Left cardiac atrium (tissue), 4 donors: ENCODE results near the gene PROM2. TPM values are rescaled to one million over a fixed set of nuclear protein-coding genes. Genes with fewer than 3 reads are reported as not detected.
"Not testable (repeated sequence)": the region's sequence is repeated elsewhere in the genome, so short reads cannot be mapped to it uniquely, and the experiment has no call there.

Source experiments
- ATAC-seq, 2 donors: fragments of 200-7000 bp; cut with Tn5 transposase; one replicate each; pipeline ENCODE4 v1.9.1; 2020; ENCODE audit warnings: mild to moderate bottlenecking in 2 of 2, moderate library complexity in 2 of 2
- DNase-seq: peaks from one replicate; pipeline ENCODE4 v3.0.0-alpha.2; 2020
- intact Hi-C, 2 donors: fragments of 100-400 bp; cut with DNase I; formaldehyde crosslinking; loops; one replicate each; pipeline versions ENCODE4 v1.14.1 to v1.15.1; 2022 to 2023
- total RNA-seq, 2 donors: library from RNA; stranded (reverse); fragmentation: NEBNext Ultra II Directional; extraction: Animal tissue kit (Norgen Biotek cat#: 25700); gene quantifications; one replicate each; pipeline ENCODE4 v1.2.1, GENCODE V29; 2021
- donor health status: DM: no; HTN: yes; CAD: no.
- donor health status: DM: no; HTN: yes; CAD: no; lungs with severe emphysema.
- donor health status: DM: yes; HTN: yes; CAD: no.
- donor health status: Dilated cardiomyopathy.

The PROM2 gene
- total RNA-seq, 2 donors from 2014 or later = 0.29 to 0.84 TPM

DNA sequence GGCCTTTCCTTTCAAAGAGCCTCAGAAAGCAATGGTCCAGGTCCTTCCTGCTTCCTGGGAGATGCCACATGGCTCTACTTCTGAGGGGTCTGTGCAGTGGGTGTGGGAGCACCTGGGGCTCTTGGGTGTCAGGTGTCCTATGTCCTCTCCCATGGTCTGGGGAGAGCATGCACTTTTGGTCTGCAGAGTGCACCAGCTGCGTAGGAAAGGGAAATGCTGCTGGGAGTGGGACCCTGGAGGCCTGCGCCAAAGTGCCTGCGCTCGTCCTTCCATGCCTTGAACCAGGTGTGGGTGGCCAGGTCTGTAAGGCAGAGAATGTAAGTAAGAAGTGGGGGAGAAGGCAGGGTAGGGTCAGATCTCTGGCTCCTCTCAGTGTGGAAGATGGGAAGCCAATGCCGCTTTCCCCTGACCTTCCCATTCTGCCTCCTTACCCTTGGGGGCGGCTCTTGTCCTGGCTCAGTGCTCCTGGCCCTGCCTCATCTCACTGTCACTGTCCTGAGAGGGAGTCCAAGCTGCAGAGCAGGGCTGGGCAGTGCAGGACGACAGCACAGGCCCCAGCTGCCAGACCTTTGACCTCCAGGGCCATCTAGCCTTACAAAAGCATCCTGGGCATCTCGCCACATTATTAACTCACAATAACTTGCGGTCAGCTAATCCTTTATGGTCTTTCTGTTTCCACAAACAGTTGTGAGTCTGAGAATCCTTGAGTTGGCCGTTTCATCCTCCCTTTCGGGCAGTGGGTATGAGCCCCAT, 6.6 kb upstream of the PROM2 start:
- DNase-seq (no peak), ATAC-seq (no peak)
- intact Hi-C loops = no loop called here

DNA sequence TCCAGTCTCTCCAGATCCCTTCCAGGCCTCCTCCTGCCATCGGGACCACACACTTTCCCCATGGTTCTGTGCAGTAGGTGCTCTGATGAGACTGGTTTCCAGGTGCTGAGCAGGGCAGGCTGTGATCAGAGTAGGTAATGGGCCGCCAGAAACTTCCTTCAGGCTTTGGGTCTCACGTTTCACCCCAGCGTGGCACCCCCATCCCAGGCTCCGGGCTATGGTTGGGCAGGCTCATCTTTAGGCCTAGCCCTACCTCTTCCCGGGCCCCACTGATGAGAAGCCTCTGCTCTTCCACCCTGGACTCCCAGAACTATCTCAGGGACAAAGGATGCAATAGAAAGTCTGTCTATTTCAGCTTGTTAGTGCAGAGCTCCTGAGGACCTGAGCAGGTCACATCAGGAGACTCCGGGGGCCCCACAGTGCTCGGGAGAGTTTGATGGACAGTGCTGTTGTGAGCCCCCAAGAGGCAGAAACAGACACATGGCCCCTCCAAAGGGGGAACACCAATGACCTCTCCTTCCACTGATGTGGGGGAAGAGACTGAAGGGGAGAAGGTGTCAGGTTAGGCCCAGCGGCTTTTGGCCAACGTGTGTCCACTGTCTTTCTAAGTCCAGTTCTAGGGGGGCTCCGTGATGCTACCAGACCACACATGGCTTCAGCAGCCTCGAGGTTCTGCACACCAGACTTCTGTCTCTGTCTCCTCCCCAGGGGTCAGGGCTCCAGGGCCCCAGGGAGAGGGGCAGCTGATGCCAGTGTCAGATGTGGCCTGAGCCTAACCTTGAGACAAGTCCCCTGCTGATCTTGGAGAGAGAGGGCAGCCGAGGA, 5.8 kb upstream of the PROM2 start:
- intact Hi-C loops = no loop called here
- DNase-seq (no peak), ATAC-seq (no peak)

DNA sequence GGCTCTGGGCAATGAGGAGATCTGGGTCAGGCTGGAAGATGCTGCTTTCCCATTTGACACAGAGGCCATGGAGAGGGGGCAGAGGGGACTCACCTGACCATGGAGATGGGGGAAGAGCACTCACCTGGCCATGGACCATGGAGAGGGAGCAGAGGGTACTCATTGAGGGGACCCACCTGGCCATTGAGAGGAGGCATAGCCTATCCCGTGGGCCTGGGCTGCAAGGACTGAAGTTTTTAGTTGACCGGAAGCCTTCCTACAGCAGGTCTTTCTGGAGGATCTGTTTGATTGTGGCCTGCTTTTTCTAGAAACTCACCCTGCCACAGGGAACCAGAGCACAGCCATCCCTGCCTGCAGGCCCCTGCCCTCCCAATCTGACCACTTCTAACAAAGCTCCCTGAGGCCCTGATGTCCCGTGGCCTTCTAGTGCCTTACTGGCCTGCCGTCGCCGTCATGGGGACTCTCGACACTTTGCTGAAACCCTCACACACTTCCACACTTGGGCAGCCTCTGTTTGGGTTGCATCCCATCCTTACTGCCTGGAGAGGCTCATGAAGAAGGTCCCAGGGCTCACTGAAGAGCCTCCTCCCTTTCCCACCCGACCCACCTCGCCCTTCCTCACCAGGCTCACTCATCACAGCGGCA, 5.1 kb upstream of the PROM2 start:
- intact Hi-C loops = no loop called here
- ATAC-seq = no peak
- DNase-seq = no peak

DNA sequence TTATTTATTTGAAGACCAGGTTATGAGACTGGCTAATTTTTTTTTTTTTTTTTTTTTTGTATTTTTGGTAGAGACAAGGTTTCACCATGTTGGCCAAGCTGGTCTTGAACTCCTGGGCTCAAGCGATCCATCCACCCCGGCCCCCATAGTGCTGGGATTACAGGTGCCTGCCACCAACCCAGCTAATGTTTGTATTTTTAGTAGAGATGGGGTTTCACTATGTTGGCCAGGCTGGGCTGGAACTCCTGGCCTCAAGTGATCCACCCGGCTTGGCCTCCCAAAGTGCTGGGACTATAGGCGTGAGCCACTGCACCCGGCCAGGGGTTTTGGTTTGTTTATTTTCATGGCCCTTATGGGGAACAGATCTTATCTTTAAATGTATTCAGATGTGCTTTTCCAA, 4.5 kb upstream of the PROM2 start:
- ATAC-seq, DNase-seq, intact Hi-C loops: not testable (repeated sequence)

DNA sequence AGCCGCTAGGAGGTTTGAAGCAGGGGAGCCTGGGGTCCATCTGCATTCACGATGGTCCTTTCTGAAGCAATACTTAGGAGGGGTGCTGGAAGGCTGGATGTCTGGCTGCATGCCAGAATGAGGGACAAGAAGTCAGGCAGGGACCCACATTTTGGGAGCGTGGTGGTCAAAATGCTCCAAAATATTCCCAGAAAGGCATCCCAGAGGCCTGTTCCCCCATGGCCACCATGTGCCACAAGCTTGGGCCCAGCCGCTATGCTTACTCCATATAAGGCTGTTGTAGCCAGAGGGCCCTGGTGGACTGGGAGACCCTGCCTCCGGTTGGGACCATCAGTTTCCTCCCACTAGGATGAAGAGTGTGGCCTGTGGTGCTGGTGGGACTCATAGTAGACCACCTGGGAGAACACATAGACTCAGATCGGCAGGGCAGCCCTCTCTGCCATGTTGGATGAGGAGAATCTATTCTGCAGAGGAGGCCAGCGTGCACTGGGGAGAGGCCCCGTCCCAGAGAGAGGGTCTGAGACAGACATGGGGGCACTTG, 3.6 kb upstream of the PROM2 start:
- DNase-seq (no peak), ATAC-seq (no peak)
- intact Hi-C loops = no loop called here

DNA sequence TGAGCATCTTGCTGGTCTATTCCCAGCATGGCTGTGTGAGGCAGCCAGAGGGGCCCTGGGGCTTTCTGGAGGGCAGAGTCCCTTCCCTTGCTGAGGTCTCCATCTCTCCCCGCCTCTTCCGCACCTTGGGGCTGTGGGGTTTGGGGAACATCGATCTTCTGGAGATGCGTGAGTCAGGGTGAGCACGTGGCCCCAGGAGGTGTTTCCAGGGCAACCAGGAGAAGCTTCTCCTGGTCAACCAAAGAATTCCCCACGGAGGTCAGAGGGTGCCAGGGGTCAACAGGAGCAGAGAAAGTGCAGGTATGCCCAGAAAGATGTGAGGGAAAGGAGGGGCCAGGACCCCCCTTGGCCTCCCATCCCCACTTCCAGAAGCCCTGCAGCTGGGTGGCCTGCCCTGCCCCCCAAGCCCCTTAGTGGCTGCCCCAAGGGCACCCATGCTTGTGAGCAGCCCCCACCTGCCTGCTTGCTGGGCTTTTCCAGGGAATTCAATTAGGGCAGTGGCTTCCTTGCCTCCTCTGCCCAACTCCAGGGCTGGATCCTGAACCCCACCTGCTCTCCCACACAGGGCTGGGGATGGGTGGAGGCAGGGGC, 2.8 kb upstream of the PROM2 start:
- intact Hi-C loops = no loop called here
- DNase-seq (no peak), ATAC-seq (no peak)

DNA sequence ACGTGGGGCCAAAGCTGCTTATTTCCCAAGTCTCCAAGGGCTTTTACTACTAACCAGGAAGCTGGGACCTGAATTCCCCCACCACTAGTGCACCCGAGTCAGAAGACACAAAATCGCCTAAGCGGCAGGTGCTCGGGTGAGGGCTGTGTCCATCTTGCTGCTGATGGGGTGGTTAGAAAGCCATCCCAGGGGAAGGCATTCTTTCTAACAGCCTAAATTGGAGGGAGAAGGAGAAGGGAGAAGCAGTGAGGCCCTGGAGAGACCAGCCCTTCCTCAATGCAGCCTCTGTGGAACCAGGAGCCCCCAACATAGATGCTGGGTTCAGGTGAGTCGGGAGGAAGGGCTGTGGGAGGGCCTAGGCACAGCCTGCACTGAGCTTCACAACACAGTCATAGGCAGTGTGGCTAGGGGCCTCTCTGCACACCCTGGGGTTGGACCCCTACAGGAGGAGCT, 1.9 kb upstream of the PROM2 start:
- DNase-seq = no peak
- no peak for ATAC-seq
- intact Hi-C loops = no loop called here

DNA sequence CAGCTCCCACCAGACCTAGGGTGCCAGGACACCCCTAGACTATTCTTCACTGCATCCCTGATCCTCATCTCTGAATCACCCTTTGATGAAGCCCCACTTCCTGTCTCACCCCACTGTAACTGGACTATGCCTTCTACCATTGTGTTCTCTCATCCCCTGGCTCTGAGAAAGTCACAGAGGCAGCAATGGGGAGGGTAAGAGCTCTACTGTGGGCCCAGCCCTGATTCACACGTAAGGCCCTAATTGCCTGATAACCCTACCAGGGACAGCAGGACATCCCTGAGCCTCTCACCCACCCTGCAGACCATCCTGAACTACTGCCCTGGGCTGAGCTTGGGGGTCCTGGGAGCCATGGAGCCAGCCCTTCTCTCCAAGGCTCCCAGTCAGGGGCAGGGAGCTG, 1.5 kb upstream of the PROM2 start:
- DNase-seq (no peak), ATAC-seq (no peak)
- intact Hi-C loops = no loop called here

DNA sequence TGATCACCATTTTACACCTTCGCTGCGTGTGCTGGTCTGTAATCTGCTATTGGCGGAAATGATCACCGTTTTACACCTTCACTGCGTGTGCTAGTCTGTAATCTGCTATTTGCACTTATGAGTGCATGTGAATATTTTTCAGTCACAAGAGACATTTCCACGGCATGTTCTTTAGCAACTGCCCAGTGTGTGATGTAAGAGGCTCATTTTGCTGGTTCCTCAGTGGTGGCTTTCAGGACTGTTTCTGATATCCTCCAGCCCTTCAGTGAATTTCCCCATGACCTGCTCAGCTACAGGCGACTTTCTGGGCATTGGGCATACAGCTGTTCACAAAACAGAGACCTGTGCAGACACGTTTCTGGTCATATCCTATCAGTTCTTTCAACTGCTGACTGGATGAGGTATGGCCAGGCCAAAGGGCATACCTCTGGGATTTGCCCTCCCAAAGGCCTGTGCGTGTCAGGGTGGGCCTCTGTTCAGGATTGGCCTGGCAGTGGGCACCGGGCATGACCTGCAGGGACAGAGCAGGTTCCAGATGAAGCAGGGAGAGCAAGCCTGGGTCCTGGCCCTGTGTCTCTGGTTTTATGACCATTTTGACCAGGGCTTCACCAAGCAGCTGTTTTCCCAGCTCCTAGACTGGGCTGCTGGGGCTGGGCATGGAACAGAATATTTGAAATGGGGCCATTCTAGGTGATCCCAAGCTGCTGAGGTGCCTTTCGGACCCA, 521 bp upstream of the PROM2 start:
- ATAC-seq = no peak
- intact Hi-C loops = no loop called here
- no peak for DNase-seq

DNA sequence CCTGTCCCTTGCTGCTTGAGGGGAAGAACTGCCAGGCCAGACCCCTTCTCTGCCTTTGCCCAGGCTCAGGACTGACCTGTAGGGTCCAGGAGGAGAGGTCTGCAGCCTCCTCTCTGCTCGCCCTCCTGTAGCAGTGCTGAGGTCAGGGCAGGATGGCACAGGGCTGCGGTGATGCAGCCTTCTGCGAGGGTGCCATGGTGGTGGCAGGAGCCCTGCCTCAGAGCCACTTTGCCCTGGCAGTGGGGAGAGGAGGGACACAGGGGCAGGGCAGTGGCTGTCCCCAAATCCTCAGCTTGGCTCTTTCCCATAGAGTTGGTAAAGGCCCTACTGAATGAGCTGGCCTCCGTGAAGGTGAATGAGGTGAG, 884 bp downstream of the PROM2 start:
- no peak for ATAC-seq
- no peak for DNase-seq
- intact Hi-C loops = no loop called here

DNA sequence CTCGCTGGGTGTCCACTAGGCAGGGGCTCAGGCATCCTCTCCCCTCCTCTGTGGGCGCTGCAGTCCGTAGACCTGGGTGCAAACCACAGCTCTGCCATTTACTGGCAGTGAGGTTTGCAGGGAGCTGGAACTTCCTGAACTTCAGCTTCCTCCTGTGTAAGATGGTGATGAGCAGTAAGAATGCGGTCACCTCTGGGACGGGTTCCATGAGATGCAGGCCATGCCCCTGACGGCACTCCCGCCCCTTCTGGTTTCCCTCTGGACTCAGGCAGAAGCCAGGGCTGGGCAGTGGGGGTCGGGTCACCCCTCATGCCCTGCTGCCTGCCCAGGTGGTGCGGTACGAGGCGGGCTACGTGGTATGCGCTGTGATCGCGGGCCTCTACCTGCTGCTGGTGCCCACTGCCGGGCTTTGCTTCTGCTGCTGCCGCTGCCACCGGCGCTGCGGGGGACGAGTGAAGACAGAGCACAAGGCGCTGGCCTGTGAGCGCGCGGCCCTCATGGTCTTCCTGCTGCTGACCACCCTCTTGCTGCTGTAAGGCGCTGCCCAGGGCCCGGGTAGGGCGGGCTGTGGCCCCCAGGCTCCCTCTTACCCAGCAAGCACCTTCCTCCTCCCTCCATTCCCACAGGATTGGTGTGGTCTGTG, 1.5 kb downstream of the PROM2 start:
- DNase-seq = no peak
- no peak for ATAC-seq
- intact Hi-C loops = no loop called here

DNA sequence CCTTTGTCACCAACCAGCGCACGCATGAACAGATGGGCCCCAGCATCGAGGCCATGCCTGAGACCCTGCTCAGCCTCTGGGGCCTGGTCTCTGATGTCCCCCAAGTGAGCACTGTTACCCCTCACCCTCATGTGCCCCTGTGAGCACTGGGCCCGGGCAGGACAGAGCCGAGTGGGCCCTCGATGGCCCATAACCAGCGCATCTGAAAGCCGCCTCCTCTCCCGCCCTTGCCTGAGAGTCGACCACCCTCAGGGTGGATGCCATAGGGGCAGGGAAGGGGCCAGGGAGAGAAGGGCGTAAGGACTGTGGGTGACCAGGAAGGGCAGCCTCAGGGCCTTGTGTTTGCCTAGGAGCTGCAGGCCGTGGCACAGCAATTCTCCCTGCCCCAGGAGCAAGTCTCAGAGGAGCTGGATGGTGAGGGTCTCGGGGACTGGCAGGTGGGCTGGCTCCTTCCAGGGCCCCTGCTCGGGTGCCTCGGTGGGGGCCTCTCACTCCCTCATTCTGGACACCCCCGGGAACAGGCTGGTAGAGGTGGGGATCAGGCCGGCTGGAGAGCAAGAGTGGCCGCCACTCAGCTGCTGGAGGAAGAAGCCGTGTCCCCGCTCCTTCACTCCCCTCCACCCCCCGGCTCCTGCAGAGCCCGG, 2.1 kb downstream of the PROM2 start:
- intact Hi-C loops = no loop called here
- ATAC-seq (no peak), DNase-seq (no peak)

DNA sequence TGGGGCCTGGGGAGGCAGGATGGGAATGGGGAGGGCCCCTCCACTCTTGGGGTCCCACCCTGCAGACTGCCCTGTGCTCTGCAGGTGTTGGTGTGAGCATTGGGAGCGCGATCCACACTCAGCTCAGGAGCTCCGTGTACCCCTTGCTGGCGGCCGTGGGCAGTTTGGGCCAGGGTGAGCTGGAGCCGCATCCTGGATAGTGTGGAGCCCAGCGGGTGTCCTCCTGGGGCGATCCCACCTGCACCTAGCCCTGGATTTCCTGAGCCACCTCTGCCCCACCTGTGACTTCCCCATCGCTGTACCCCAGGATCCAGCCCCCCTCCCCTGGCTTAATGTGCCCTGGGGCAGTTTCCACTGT, 2.6 kb downstream of the PROM2 start:
- ATAC-seq = no peak
- intact Hi-C loops = no loop called here
- no peak for DNase-seq

DNA sequence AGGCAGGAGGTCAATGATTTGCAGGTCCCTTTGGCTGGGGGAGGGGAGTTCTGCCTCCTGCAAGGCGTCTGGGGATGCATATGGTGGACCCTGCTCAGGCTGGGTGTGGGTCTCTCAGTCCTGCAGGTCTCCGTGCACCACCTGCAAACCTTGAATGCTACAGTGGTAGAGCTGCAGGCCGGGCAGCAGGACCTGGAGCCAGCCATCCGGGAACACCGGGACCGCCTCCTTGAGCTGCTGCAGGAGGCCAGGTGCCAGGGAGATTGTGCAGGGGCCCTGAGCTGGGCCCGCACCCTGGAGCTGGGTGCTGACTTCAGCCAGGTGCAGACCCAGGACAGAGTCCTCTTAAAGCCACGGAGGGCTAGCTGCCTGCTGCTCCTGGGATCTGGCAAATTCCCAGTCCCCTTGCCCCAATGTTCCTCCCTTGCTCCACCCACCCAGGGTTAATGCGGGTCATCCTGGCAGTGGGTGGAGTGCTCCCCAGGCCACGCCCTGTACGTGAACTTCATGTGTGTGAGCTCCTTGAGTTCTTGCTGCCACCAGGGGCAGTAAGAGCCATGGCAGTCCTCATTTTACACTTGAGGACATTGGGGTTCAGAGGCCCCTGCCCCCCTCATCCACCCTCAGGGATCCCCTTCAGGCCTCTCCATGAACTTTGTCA, 3.1 kb downstream of the PROM2 start:
- ATAC-seq (no peak), DNase-seq (no peak)

DNA sequence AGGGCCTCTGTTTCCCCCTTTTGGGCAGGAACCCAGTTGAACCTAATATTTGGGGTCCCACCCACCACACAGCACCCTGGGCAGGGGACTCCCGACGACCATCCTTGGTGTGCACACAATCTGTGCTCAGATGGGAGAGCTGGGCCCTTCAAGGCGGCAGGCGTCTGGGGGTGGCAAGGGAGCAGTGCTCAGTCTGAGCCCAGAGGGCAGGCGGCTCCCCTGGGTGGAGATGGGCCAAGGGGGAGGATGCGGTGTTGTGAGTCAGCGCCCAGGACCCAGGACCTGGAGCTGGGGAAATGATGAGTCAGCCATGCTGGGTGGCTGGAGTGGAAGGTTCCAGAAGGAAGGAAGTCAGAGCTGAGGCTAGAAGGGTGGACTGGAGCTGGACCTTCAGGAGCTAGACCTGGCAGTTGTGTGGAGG, 3.8 kb downstream of the PROM2 start:
- ATAC-seq (no peak), DNase-seq (no peak)

More for the DNA sequence above, 3.1 kb downstream of the PROM2 start:
- intact Hi-C loops = no loop called here

DNA sequence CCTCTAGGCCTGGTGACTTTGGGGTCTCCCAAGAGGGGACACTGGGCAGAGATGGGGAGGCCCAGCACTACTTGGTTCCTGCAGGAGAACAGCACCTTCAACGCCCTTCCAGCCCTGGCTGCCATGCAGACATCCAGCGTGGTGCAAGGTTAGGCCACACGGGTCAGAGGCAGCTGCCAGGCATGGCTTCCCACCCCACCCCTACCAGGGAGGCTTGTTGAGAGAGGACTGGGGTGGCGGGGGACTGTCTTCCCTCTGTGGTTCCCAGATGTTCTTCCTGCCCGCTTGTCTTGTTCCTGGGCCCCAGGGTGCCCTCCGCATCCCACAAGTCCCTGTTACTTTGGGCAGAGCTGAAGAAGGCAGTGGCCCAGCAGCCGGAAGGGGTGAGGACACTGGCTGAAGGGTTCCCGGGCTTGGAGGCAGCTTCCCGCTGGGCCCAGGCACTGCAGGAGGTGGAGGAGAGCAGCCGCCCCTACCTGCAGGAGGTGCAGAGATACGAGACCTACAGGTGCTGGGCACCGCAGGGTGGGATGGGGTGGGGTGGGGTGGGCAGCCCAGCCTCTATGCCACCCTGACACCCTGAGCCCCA, 4.5 kb downstream of the PROM2 start:
- ATAC-seq (no peak), DNase-seq (no peak)

More for the DNA sequence above, 3.8 kb downstream of the PROM2 start:
- intact Hi-C loops = no loop called here

DNA sequence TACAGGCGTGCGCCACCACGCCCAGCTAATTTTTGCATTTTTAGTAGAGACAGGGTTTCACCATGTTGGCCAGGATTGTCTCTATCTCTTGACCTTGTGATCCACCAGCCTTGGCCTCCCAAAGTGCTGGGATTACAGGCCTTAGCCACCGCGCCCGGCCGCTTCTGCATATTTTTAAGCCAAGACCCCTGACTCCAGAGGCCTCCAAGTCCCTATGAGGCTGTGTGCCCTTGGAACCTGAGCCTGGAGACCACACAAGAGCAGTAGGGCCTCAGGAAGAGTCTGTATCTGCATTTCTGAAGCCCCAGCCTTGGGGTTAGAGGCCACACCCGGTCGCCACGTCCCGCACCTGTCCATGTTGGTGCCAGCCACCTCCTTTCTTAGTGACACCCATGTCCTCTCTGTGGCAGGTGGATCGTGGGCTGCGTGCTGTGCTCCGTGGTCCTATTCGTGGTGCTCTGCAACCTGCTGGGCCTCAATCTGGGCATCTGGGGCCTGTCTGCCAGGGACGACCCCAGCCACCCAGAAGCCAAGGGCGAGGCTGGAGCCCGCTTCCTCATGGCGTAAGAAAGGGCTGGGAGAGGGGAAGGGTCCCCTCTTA, 5.3 kb downstream of the PROM2 start:
- ATAC-seq (no peak), DNase-seq (no peak)
- intact Hi-C loops = no loop called here

More for the DNA sequence above, 4.5 kb downstream of the PROM2 start:
- intact Hi-C loops = no loop called here
